IPS DF 6.9 (cell line): ENCODE data around the gene GTF2E1.
A peak's percentile ranks its signal among the peaks of the same experiment; 100 is the strongest.
"Not testable (repeated sequence)": the region's sequence is repeated elsewhere in the genome, so short reads cannot be mapped to it uniquely, and the experiment has no call there.

Experiments used
- DNase-seq: peaks from one replicate; pipeline ENCODE4 v3.0.0-alpha.2; 2013; ENCODE audit warnings: low read depth, low spot score
- H3K27ac ChIP-seq: one replicate; pipeline ENCODE4 v1.5.1; 2013; ENCODE audit warnings: low read length, control low read depth
- H3K27me3 ChIP-seq: 2 replicates; pipeline ENCODE4 v1.6.1; 2013; ENCODE audit warnings: mild to moderate bottlenecking, low read length; ENCODE audit not compliant: control insufficient read depth, insufficient read depth
- H3K36me3 ChIP-seq: 2 replicates; pipeline ENCODE4 v1.6.1; 2013; ENCODE audit warnings: low read length; ENCODE audit not compliant: control insufficient read depth, insufficient read depth
- H3K4me1 ChIP-seq: 2 replicates; pipeline ENCODE4 v1.6.1; 2013; ENCODE audit warnings: low read length; ENCODE audit not compliant: control insufficient read depth, insufficient read depth
- H3K4me3 ChIP-seq: 2 replicates; pipeline ENCODE4 v1.5.1; 2013; ENCODE audit warnings: mild to moderate bottlenecking, low read length
- H3K9me3 ChIP-seq: 2 replicates; pipeline ENCODE4 v1.6.1; 2013; ENCODE audit warnings: low read length, inconsistent platforms; ENCODE audit not compliant: control insufficient read depth, insufficient read depth
- WGBS: extraction: QIAGEN DNeasy Blood & Tissue Kit; methylation state at CpG from one replicate; pipeline ENCODE4 v1.1.7; 2013; ENCODE audit warnings: mixed read lengths, missing lambda C conversion rate; ENCODE audit not compliant: insufficient read length, insufficient coverage; 5-methylcytosine and 5-hydroxymethylcytosine counted together

Gene GTF2E1

GRCh38 chr3:120772081-120772480 is 29.5 kb downstream of the GTF2E1 start:
- no peak overlapping the region for H3K4me3 ChIP-seq
- no peaks in the 10 kb centered on the region for H3K9me3 ChIP-seq
- H3K4me1 ChIP-seq: no peaks in the 10 kb centered on the region
- WGBS: no CpG with 5 or more reads among the region's 2 CpGs
- no peaks in the 10 kb centered on the region for H3K27me3 ChIP-seq
- no peak for DNase-seq
- no peaks in the 10 kb centered on the region for H3K36me3 ChIP-seq
- H3K27ac ChIP-seq: no peak overlapping the region

GRCh38 chr3:120773932-120774331 is 31.4 kb downstream of the GTF2E1 start:
- H3K4me1 ChIP-seq: no peaks in the 10 kb centered on the region
- no peaks in the 10 kb centered on the region for H3K36me3 ChIP-seq
- DNase-seq: no peak
- H3K27me3 ChIP-seq: no peaks in the 10 kb centered on the region
- no peaks in the 10 kb centered on the region for H3K9me3 ChIP-seq
- no peak overlapping the region for H3K4me3 ChIP-seq
- no peak overlapping the region for H3K27ac ChIP-seq

- H3K4me3 ChIP-seq: no peak overlapping the region
- no peaks in the 10 kb centered on the region for H3K4me1 ChIP-seq
- H3K9me3 ChIP-seq: no peaks in the 10 kb centered on the region
- H3K27ac ChIP-seq: no peak overlapping the region
- DNase-seq: no peak
- no peaks in the 10 kb centered on the region for H3K36me3 ChIP-seq
- no CpG with 5 or more reads among the region's 4 CpGs for WGBS
- no peaks in the 10 kb centered on the region for H3K27me3 ChIP-seq
Measured at GRCh38 chr3:120775411-120775810, 32.9 kb downstream of the GTF2E1 start.

GRCh38 chr3:120778776-120779175 is 36.2 kb downstream of the GTF2E1 start:
- Histone ChIP-seq H3K36me3 (peaks cover 4% of the 10 kb centered on the region; the same call in 1 of the 2 replicates), H3K27ac (no peak overlapping the region), H3K4me3 (no peak overlapping the region), H3K27me3 (no peaks in the 10 kb centered on the region), H3K9me3 (no peaks in the 10 kb centered on the region), H3K4me1 (no peaks in the 10 kb centered on the region)
- no CpG with 5 or more reads among the region's 3 CpGs for WGBS
- DNase-seq: no peak

- H3K4me3 ChIP-seq: no peak overlapping the region
- no peaks in the 10 kb centered on the region for H3K27me3 ChIP-seq
- no peaks in the 10 kb centered on the region for H3K9me3 ChIP-seq
- WGBS: no CpG with 5 or more reads among the region's 13 CpGs
- DNase-seq: no peak
- no peaks in the 10 kb centered on the region for H3K4me1 ChIP-seq
- H3K36me3 ChIP-seq: peaks cover 4% of the 10 kb centered on the region; the same call in 1 of the 2 replicates
- H3K27ac ChIP-seq: no peak overlapping the region
Measured at GRCh38 chr3:120780977-120781376, 38.4 kb downstream of the GTF2E1 start.

- not testable (repeated sequence) for H3K4me3 ChIP-seq, H3K27me3 ChIP-seq, H3K36me3 ChIP-seq, DNase-seq, H3K4me1 ChIP-seq, H3K27ac ChIP-seq, H3K9me3 ChIP-seq
- no CpG with 5 or more reads among the region's 5 CpGs for WGBS
Measured at GRCh38 chr3:120785832-120786231, 43.3 kb downstream of the GTF2E1 start.

GRCh38 chr3:120791010-120791409 is 48.5 kb downstream of the GTF2E1 start:
- DNase-seq: no peak
- Histone ChIP-seq H3K4me1 (no peaks in the 10 kb centered on the region), H3K4me3 (no peak overlapping the region), H3K36me3 (no peaks in the 10 kb centered on the region), H3K9me3 (no peaks in the 10 kb centered on the region), H3K27ac (no peak overlapping the region), H3K27me3 (no peaks in the 10 kb centered on the region)
- WGBS: no CpG with 5 or more reads among the region's 1 CpG

- no peaks in the 10 kb centered on the region for H3K36me3 ChIP-seq
- no peaks in the 10 kb centered on the region for H3K27me3 ChIP-seq
- no peak overlapping the region for H3K4me3 ChIP-seq
- no peak for DNase-seq
- no peak overlapping the region for H3K27ac ChIP-seq
- no peaks in the 10 kb centered on the region for H3K9me3 ChIP-seq
- no peaks in the 10 kb centered on the region for H3K4me1 ChIP-seq
- no CpG with 5 or more reads among the region's 1 CpG for WGBS
Measured at GRCh38 chr3:120791913-120792312, 49.4 kb downstream of the GTF2E1 start.

- no peak for DNase-seq
- Histone ChIP-seq H3K9me3 (no peaks in the 10 kb centered on the region), H3K27me3 (no peaks in the 10 kb centered on the region), H3K4me1 (no peaks in the 10 kb centered on the region), H3K27ac (no peak overlapping the region), H3K4me3 (no peak overlapping the region), H3K36me3 (no peaks in the 10 kb centered on the region)
- WGBS: no CpG with 5 or more reads among the region's 1 CpG
Measured at GRCh38 chr3:120793601-120794000, 51.1 kb downstream of the GTF2E1 start.

GRCh38 chr3:120795017-120795648 is 52.6 kb downstream of the GTF2E1 start:
- Histone ChIP-seq H3K27me3 (no peaks in the 10 kb centered on the region), H3K4me3 (no peak overlapping the region), H3K36me3 (no peaks in the 10 kb centered on the region), H3K9me3 (no peaks in the 10 kb centered on the region), H3K4me1 (no peaks in the 10 kb centered on the region), H3K27ac (no peak overlapping the region)
- WGBS: no CpG with 5 or more reads among the region's 5 CpGs
- DNase-seq: peak; percentile 70

- no peaks in the 10 kb centered on the region for H3K36me3 ChIP-seq
- H3K4me1 ChIP-seq: no peaks in the 10 kb centered on the region
- no peak overlapping the region for H3K27ac ChIP-seq
- no peak overlapping the region for H3K4me3 ChIP-seq
- no peak for DNase-seq
- no peaks in the 10 kb centered on the region for H3K27me3 ChIP-seq
- no CpG with 5 or more reads among the region's 2 CpGs for WGBS
- H3K9me3 ChIP-seq: no peaks in the 10 kb centered on the region
Measured at GRCh38 chr3:120795959-120796358, 53.4 kb downstream of the GTF2E1 start.
